Natural killer cell (primary cell): ENCODE data around the gene ARMC3. TPM values are rescaled to one million over a fixed set of nuclear protein-coding genes. Genes with fewer than 3 reads are reported as not detected.

ENCODE experiments used
- ATAC-seq, 3 donors: fragments of 150-1000 bp in 2 of 3; fragments of 200-7000 bp in 1 of 3; cut with Tn5 transposase; 1 replicate in 1 of 3; 2 replicates in 2 of 3; pipeline ENCODE4 v1.10.0; 2021; ENCODE audit warnings: mild to moderate bottlenecking in 2 of 3, moderate library complexity in 2 of 3
- DNase-seq, 2 donors: peaks; one replicate each; pipeline versions ENCODE4 v3.0.0 to v3.0.0-alpha.2; 2013 to 2021; ENCODE audit warnings: mixed read lengths in 1 of 2
- H3K27ac ChIP-seq: one replicate; pipeline ENCODE4 v1.5.1; 2013; ENCODE audit warnings: mild to moderate bottlenecking, low read length
- H3K27me3 ChIP-seq: one replicate; pipeline ENCODE4 v1.6.1; 2013; ENCODE audit warnings: low read length; ENCODE audit not compliant: control insufficient read depth, insufficient read depth
- H3K36me3 ChIP-seq: one replicate; pipeline ENCODE4 v1.6.1; 2013; ENCODE audit warnings: low read length; ENCODE audit not compliant: control insufficient read depth, insufficient read depth
- H3K4me1 ChIP-seq: one replicate; pipeline ENCODE4 v1.6.1; 2013; ENCODE audit warnings: low read length; ENCODE audit not compliant: control insufficient read depth, insufficient read depth
- H3K4me3 ChIP-seq: one replicate; pipeline ENCODE4 v1.5.1; 2013; ENCODE audit warnings: low read length
- H3K9me3 ChIP-seq: one replicate; pipeline ENCODE4 v1.6.1; 2013; ENCODE audit warnings: low read length; ENCODE audit not compliant: control insufficient read depth, insufficient read depth
- H3K27ac Mint-ChIP-seq, 2 donors: one replicate each; pipeline ENCODE4 v1.8.0; 2022; ENCODE audit warnings: mild to moderate bottlenecking in 2 of 2, mixed read lengths in 2 of 2, moderate library complexity in 1 of 2
- H3K27me3 Mint-ChIP-seq, 2 donors: one replicate each; pipeline ENCODE4 v1.8.0; 2022; ENCODE audit warnings: low read depth in 2 of 2, mixed read lengths in 2 of 2
- H3K36me3 Mint-ChIP-seq: one replicate; pipeline ENCODE4 v1.8.0; 2022; ENCODE audit warnings: mixed read lengths
- H3K4me1 Mint-ChIP-seq, 2 donors: one replicate each; pipeline ENCODE4 v1.8.0; 2022; ENCODE audit warnings: mixed read lengths in 2 of 2
- H3K4me3 Mint-ChIP-seq: one replicate; pipeline ENCODE4 v1.8.0; 2022; ENCODE audit warnings: mild to moderate bottlenecking, moderate library complexity, mixed read lengths
- H3K9me3 Mint-ChIP-seq, 2 donors: one replicate each; pipeline ENCODE4 v1.8.0; 2022; ENCODE audit warnings: mixed read lengths in 2 of 2
- CTCF ChIP-seq: fragments of 200-600 bp; IDR thresholded peaks from one replicate; pipeline ENCODE4 v1.8.0; 2022; ENCODE audit warnings: antibody characterized with exemption
- WGBS: methylation state at CpG from one replicate; pipeline ENCODE4 v1.1.7; 2013; ENCODE audit warnings: missing lambda C conversion rate; ENCODE audit not compliant: insufficient coverage; 5-methylcytosine and 5-hydroxymethylcytosine counted together
- intact Hi-C: fragments of 100-400 bp; cut with micrococcal nuclease; formaldehyde crosslinking; loops from one replicate; pipeline ENCODE4 v1.14.2; 2022
- total RNA-seq, 4 donors: library from RNA; stranded (reverse); fragments of 120-200 nt in 1 of 4; gene quantifications; one replicate each; pipeline versions ENCODE4 v1.2.3 to v1.2.4, GENCODE V29; 2013 to 2022

ARMC3 gene
- total RNA-seq, 3 donors from 2014 or later (not counting 1 experiment from before 2014, with no cell fraction given): 0.65 to 0.68 TPM; not detected in 1

GRCh38 chr10:23016636-23017035, 88.8 kb downstream of the ARMC3 start:
- no peaks in the 10 kb centered on the region for H3K9me3 ChIP-seq
- no peaks in the 10 kb centered on the region for H3K27me3 ChIP-seq
- no peak overlapping the region for H3K4me3 ChIP-seq
- no peak overlapping the region for H3K4me3 Mint-ChIP-seq
- H3K9me3 Mint-ChIP-seq: peaks cover 0 to under 1% of the 10 kb centered on the region in 2 donors
- WGBS: 83% methylated on average over 2 of the region's 3 CpGs
- no peak overlapping the region for H3K27ac Mint-ChIP-seq
- no peak for DNase-seq
- H3K36me3 ChIP-seq: no peaks in the 10 kb centered on the region
- H3K4me1 ChIP-seq: no peaks in the 10 kb centered on the region
- TF ChIP-seq CTCF: no peak
- H3K27ac ChIP-seq: no peak overlapping the region
- H3K36me3 Mint-ChIP-seq: no peaks in the 10 kb centered on the region
- no peaks in the 10 kb centered on the region for H3K4me1 Mint-ChIP-seq
- intact Hi-C loops: no loop called here
- peaks cover 31 to 46% of the 10 kb centered on the region in 2 donors for H3K27me3 Mint-ChIP-seq
- ATAC-seq: no peak

DNA sequence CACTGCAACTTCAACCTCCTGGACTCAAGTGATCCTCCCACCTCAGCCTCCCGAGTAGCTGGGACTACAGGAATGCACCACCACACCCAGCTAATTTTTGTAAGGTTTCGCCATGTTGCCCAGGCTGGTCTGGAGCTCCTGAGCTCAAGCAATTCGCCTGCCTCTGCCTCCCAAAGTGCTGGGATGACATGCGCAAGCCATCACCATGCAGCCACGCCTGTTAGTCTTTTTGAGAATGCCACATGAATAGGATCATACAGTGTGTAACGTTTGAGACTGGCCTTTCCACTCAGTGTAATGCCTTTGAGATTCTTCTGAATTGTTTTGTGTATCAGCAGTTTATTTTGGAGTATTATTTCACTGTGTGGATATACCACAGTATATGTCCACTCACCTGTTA, 91.8 kb downstream of the ARMC3 start:
- 83% methylated on average over 6 of the region's 6 CpGs for WGBS
- no peak overlapping the region for H3K4me3 ChIP-seq
- no peaks in the 10 kb centered on the region for H3K4me1 ChIP-seq
- peaks cover 8% of the 10 kb centered on the region for H3K9me3 ChIP-seq
- peaks cover 11% of the 10 kb centered on the region for H3K36me3 Mint-ChIP-seq
- intact Hi-C loops: no loop called here
- no peak for DNase-seq
- peaks cover 12% of the 10 kb centered on the region for H3K27me3 ChIP-seq
- peaks cover 4 to 5% of the 10 kb centered on the region in 2 donors for H3K9me3 Mint-ChIP-seq
- no peaks in the 10 kb centered on the region for H3K36me3 ChIP-seq
- H3K27me3 Mint-ChIP-seq: peaks cover 38 to 60% of the 10 kb centered on the region in 2 donors
- no peak for ATAC-seq
- H3K4me1 Mint-ChIP-seq: no peaks in the 10 kb centered on the region
- H3K27ac ChIP-seq: no peak overlapping the region
- TF ChIP-seq CTCF: no peak
- no peak overlapping the region for H3K4me3 Mint-ChIP-seq
- no peak overlapping the region for H3K27ac Mint-ChIP-seq

DNA sequence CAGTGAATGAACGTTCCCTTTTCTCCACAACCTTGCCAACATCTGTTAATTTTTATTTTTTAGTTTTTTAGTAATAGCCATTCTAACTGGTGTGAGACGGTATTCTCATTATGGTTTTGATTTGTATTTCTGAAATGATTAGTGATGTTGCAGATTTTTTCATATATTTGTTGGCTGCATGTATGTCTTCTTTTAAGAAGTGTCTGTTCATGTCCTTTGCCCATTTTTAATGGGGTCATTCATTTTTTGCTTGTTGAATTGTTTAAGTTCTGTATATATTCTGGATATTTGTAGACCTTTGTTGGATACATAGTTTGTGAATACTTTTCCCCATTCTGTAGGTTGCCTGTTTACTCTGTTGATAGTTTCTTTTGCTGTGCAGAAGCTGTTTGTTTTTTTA, 93.6 kb downstream of the ARMC3 start:
- no peaks in the 10 kb centered on the region for H3K4me1 Mint-ChIP-seq
- H3K27ac Mint-ChIP-seq: no peak overlapping the region
- H3K27me3 Mint-ChIP-seq: peaks cover 40 to 66% of the 10 kb centered on the region in 2 donors
- no peak for TF ChIP-seq CTCF
- H3K36me3 Mint-ChIP-seq: peaks cover 13% of the 10 kb centered on the region
- no peak for DNase-seq
- Histone ChIP-seq H3K4me3 (no peak overlapping the region), H3K27ac (no peak overlapping the region), H3K9me3 (peaks cover 8% of the 10 kb centered on the region), H3K4me1 (no peaks in the 10 kb centered on the region), H3K27me3 (peaks cover 14% of the 10 kb centered on the region), H3K36me3 (no peaks in the 10 kb centered on the region)
- no CpG with 5 or more reads among the region's 2 CpGs for WGBS
- H3K4me3 Mint-ChIP-seq: no peak overlapping the region
- peaks cover 4 to 5% of the 10 kb centered on the region in 2 donors for H3K9me3 Mint-ChIP-seq
- intact Hi-C loops: no loop called here
- ATAC-seq: no peak

- no peaks in the 10 kb centered on the region for H3K36me3 ChIP-seq
- no peak overlapping the region for H3K4me3 ChIP-seq
- peaks cover 4 to 5% of the 10 kb centered on the region in 2 donors for H3K9me3 Mint-ChIP-seq
- no peak overlapping the region for H3K4me3 Mint-ChIP-seq
- H3K27ac ChIP-seq: no peak overlapping the region
- ATAC-seq (no peak), DNase-seq (no peak)
- no peaks in the 10 kb centered on the region for H3K4me1 ChIP-seq
- peaks cover 8% of the 10 kb centered on the region for H3K9me3 ChIP-seq
- no peak for TF ChIP-seq CTCF
- peaks cover 13% of the 10 kb centered on the region for H3K36me3 Mint-ChIP-seq
- no peaks in the 10 kb centered on the region for H3K4me1 Mint-ChIP-seq
- WGBS: 90% methylated on average over 2 of the region's 2 CpGs
- peaks cover 37 to 79% of the 10 kb centered on the region in 2 donors for H3K27me3 Mint-ChIP-seq
- peaks cover 18% of the 10 kb centered on the region for H3K27me3 ChIP-seq
- intact Hi-C loops: no loop called here
- H3K27ac Mint-ChIP-seq: no peak overlapping the region
Observed at GRCh38 chr10:23024002-23024401, 96.1 kb downstream of the ARMC3 start.
